HEK293 (cell line): ENCODE measurements around the gene TSC22D3.

Source experiments
- CTCF ChIA-PET: fragments of 350-600 bp; formaldehyde crosslinking; extraction: SDS; loops from one replicate; lab custom pipeline; 2021; ENCODE audit warnings: antibody characterized with exemption; lab: Yijun Ruan, JAX
- POLR2A ChIA-PET: fragments of 300-600 bp; formaldehyde crosslinking; extraction: SDS; loops from one replicate; lab custom pipeline; 2020; ENCODE audit warnings: antibody characterized with exemption, inconsistent platforms; lab: Yijun Ruan, JAX
- H3K27ac ChIP-seq: fragments of 200-500 bp; sonication (Bioruptor generic); 2 replicates; pipeline ENCODE4 v1.5.1; 2014; ENCODE audit warnings: low read depth, low read length, control low read depth, inconsistent platforms; ENCODE audit errors: extremely low read depth
- H3K36me3 ChIP-seq, 2 experiments: fragments of 200-500 bp in 1 of 2; sonication (Bioruptor generic) in 1 of 2; 1 replicate in 1 of 2; 2 replicates in 1 of 2; pipeline ENCODE4 v1.5.1; 2014 to 2017; ENCODE audit warnings: inconsistent platforms in 2 of 2, low read length in 2 of 2; ENCODE audit not compliant: control insufficient read depth in 2 of 2, insufficient read depth in 1 of 2
- H3K4me1 ChIP-seq: fragments of 200-500 bp; sonication (Bioruptor generic); 2 replicates; pipeline ENCODE4 v1.5.1; 2014; ENCODE audit warnings: mild to moderate bottlenecking, low read length, inconsistent platforms; ENCODE audit not compliant: control insufficient read depth, insufficient read depth
- H3K4me3 ChIP-seq: 2 replicates; pipeline ENCODE4 v1.5.1; 2011; ENCODE audit warnings: low read depth, mild to moderate bottlenecking, control low read depth, low read length, moderate library complexity
- H3K9me3 ChIP-seq: fragments of 200-500 bp; sonication (Bioruptor generic); 2 replicates; pipeline ENCODE4 v1.5.1; 2014; ENCODE audit warnings: low read depth, low read length, inconsistent platforms; ENCODE audit not compliant: control insufficient read depth, insufficient read depth
- EGR2 ChIP-seq: fragments of 450-650 bp; formaldehyde crosslinking; IDR thresholded peaks from 2 replicates; pipeline ENCODE4 v1.5.1; 2016; ENCODE audit warnings: low read depth, missing biosample characterization, missing genetic modification characterization
- HOXC10 ChIP-seq: sonication (generic); formaldehyde crosslinking; IDR thresholded peaks from 2 replicates; pipeline ENCODE4 v1.8.1; 2023; ENCODE audit warnings: mild to moderate bottlenecking, missing genetic modification reagents
- IKZF3 ChIP-seq: fragments of 450-650 bp; IDR thresholded peaks from 2 replicates; pipeline ENCODE4 v1.5.0; 2018; ENCODE audit warnings: missing biosample characterization, mild to moderate bottlenecking, missing genetic modification characterization, moderate library complexity
- KLF16 ChIP-seq: fragments of 450-650 bp; formaldehyde crosslinking; IDR thresholded peaks from 2 replicates; pipeline ENCODE4 v1.5.1; 2017; ENCODE audit warnings: missing biosample characterization, missing genetic modification characterization
- PRDM4 ChIP-seq: fragments of 450-650 bp; formaldehyde crosslinking; IDR thresholded peaks from 2 replicates; pipeline ENCODE4 v1.5.1; 2017; ENCODE audit warnings: missing biosample characterization, missing genetic modification characterization
- SP2 ChIP-seq: fragments of 450-650 bp; formaldehyde crosslinking; IDR thresholded peaks from 2 replicates; pipeline ENCODE4 v1.5.1; 2016; ENCODE audit warnings: missing biosample characterization, missing genetic modification characterization
- WT1 ChIP-seq: fragments of 450-650 bp; formaldehyde crosslinking; IDR thresholded peaks from 2 replicates; pipeline ENCODE4 v1.5.1; 2016; ENCODE audit warnings: missing biosample characterization, missing genetic modification characterization
- ZBTB20 ChIP-seq: fragments of 450-650 bp; formaldehyde crosslinking; IDR thresholded peaks from 2 replicates; pipeline ENCODE4 v1.5.1; 2016; ENCODE audit warnings: missing biosample characterization, missing genetic modification characterization
- ZFHX2 ChIP-seq: fragments of 450-650 bp; formaldehyde crosslinking; conservative IDR thresholded peaks from 2 replicates; pipeline ENCODE4 v1.5.1; 2016; ENCODE audit warnings: missing biosample characterization, missing genetic modification characterization
- ZIC2 ChIP-seq: fragments of 450-650 bp; formaldehyde crosslinking; IDR thresholded peaks from 2 replicates; pipeline ENCODE4 v1.5.1; 2016; ENCODE audit warnings: missing biosample characterization, missing genetic modification characterization
- ZNF184 ChIP-seq: fragments of 450-650 bp; IDR thresholded peaks from 2 replicates; pipeline ENCODE4 v1.5.1; 2018; ENCODE audit warnings: missing biosample characterization, mild to moderate bottlenecking, missing genetic modification characterization
- ZNF37A ChIP-seq: fragments of 450-650 bp; IDR thresholded peaks from 2 replicates; pipeline ENCODE4 v1.5.1; 2018; ENCODE audit warnings: missing biosample characterization, missing genetic modification characterization
- ZNF398 ChIP-seq: fragments of 450-650 bp; formaldehyde crosslinking; IDR thresholded peaks from 2 replicates; pipeline ENCODE4 v1.5.1; 2017; ENCODE audit warnings: missing biosample characterization, missing genetic modification characterization
- ZNF596 ChIP-seq: fragments of 450-650 bp; IDR thresholded peaks from 2 replicates; pipeline ENCODE4 v1.5.0; 2018; ENCODE audit warnings: missing biosample characterization, mild to moderate bottlenecking, missing genetic modification characterization, moderate library complexity
- ZNF707 ChIP-seq: fragments of 450-650 bp; formaldehyde crosslinking; IDR thresholded peaks from 2 replicates; pipeline ENCODE4 v1.5.1; 2016; ENCODE audit warnings: missing biosample characterization, missing genetic modification characterization
- ZNF768 ChIP-seq: fragments of 450-650 bp; formaldehyde crosslinking; IDR thresholded peaks from 2 replicates; pipeline ENCODE4 v1.5.1; 2018; ENCODE audit warnings: missing biosample characterization, mild to moderate bottlenecking, missing genetic modification characterization
- ZNF785 ChIP-seq: fragments of 450-650 bp; formaldehyde crosslinking; IDR thresholded peaks from 2 replicates; pipeline ENCODE4 v1.5.1; 2016; ENCODE audit warnings: missing biosample characterization, missing genetic modification characterization
- ZNF843 ChIP-seq: fragments of 450-650 bp; formaldehyde crosslinking; IDR thresholded peaks from 2 replicates; pipeline ENCODE4 v1.5.1; 2016; ENCODE audit warnings: missing biosample characterization, missing genetic modification characterization
- TF ChIP-seq, protein P1 (sequence below): fragments of 450-650 bp; formaldehyde crosslinking; IDR thresholded peaks from 2 replicates; pipeline ENCODE4 v1.5.1; 2016; ENCODE audit warnings: missing biosample characterization, missing genetic modification characterization
- TF ChIP-seq, protein P2 (sequence below): fragments of 450-650 bp; formaldehyde crosslinking; IDR thresholded peaks from 2 replicates; pipeline ENCODE4 v1.5.1; 2016; ENCODE audit warnings: missing biosample characterization, missing genetic modification characterization
- TF ChIP-seq, protein P3 (sequence below): fragments of 450-650 bp; formaldehyde crosslinking; IDR thresholded peaks from 2 replicates; pipeline ENCODE4 v1.5.1; 2016; ENCODE audit warnings: missing biosample characterization, missing genetic modification characterization
- TF ChIP-seq, protein P4 (sequence below): fragments of 450-650 bp; formaldehyde crosslinking; IDR thresholded peaks from 2 replicates; pipeline ENCODE4 v1.5.1; 2016; ENCODE audit warnings: missing biosample characterization, missing genetic modification characterization

The TSC22D3 gene

GRCh38 chrX:107674480-107675364 is 100.9 kb downstream of the TSC22D3 start (continued):
- TF ChIP-seq, protein P1, sequence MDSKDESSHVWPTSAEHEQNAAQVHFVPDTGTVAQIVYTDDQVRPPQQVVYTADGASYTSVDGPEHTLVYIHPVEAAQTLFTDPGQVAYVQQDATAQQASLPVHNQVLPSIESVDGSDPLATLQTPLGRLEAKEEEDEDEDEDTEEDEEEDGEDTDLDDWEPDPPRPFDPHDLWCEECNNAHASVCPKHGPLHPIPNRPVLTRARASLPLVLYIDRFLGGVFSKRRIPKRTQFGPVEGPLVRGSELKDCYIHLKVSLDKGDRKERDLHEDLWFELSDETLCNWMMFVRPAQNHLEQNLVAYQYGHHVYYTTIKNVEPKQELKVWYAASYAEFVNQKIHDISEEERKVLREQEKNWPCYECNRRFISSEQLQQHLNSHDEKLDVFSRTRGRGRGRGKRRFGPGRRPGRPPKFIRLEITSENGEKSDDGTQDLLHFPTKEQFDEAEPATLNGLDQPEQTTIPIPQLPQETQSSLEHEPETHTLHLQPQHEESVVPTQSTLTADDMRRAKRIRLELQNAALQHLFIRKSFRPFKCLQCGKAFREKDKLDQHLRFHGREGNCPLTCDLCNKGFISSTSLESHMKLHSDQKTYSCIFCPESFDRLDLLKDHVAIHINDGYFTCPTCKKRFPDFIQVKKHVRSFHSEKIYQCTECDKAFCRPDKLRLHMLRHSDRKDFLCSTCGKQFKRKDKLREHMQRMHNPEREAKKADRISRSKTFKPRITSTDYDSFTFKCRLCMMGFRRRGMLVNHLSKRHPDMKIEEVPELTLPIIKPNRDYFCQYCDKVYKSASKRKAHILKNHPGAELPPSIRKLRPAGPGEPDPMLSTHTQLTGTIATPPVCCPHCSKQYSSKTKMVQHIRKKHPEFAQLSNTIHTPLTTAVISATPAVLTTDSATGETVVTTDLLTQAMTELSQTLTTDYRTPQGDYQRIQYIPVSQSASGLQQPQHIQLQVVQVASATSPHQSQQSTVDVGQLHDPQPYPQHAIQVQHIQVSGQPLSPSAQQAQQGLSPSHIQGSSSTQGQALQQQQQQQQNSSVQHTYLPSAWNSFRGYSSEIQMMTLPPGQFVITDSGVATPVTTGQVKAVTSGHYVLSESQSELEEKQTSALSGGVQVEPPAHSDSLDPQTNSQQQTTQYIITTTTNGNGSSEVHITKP (tag by site-specific recombination) = peak; percentile 58; the same call in 1 of the 2 replicates
- TF ChIP-seq PRDM4 (peak; percentile 89), ZNF596 (tag by site-specific recombination) (no peak), ZNF768 (tag by site-specific recombination) (peak; percentile 95; the same call in 1 of the 2 replicates), EGR2 (tag by site-specific recombination) (no peak), IKZF3 (peak; percentile 50; the same call in 1 of the 2 replicates), KLF16 (no peak), WT1 (tag by site-specific recombination) (peak; percentile 94)

DNA sequence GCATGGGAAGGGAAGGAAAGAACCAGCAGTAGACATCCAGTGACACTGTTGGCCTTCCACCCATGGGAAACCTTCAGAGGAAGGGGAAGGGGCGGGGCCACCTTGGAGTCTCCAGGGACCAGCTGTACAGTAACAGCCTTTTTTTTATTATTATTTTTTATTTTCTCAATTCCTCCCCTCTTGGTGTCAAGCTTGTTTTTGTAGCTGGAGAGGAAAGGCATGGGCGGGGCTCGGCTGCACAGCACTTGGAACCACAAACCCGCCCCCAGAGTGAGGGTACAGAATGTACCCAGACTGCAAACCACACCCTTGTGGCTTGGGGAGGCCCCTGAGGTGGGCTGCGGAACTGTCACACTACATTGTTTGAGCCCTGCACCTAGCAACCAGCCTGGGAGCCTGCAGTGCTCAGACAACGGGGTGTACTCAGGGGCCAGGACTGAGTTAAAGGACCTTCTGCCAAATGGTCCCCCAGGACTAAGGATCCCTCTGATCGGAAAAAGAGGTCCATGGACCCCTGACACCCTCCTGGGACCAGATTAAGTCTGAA is 101.6 kb downstream of the TSC22D3 start:
- Histone ChIP-seq H3K9me3 (no peaks in the 10 kb centered on the region), H3K4me3 (no peak overlapping the region), H3K27ac (peak overlapping the region; percentile 32), H3K36me3 (no peaks in the 10 kb centered on the region), H3K4me1 (peaks cover 21% of the 10 kb centered on the region)
- ChIA-PET POLR2A (interaction anchor here (1.5 to 4.9 kb wide), 2 partner anchors 42 to 57 kb away, joined by 5 to 31 read pairs; no protein-coding TSS in a partner anchor), CTCF (interaction anchor here (0.6 to 8.5 kb wide), 14 partner anchors 9 to 136 kb away, joined by 3 to 161 read pairs (median 7); partner anchors contain the start of genes NCBP2L and TSC22D3)
- TF ChIP-seq ZFHX2 (no peak; the same call in 1 of the 2 replicates), SP2 (peak; percentile 13), ZNF184 (tag by site-specific recombination) (no peak), EGR2 (tag by site-specific recombination) (peak; percentile 45; the same call in 1 of the 2 replicates), ZNF707 (tag by site-specific recombination) (no peak), ZNF843 (tag by site-specific recombination) (no peak), ZBTB20 (tag by site-specific recombination) (peak; percentile 23; the same call in 1 of the 2 replicates), ZIC2 (tag by site-specific recombination) (peak; percentile 20), ZNF785 (tag by site-specific recombination) (no peak), HOXC10 (CRISPR knock-in tag) (no peak), ZNF37A (no peak), ZNF398 (tag by site-specific recombination) (peak; percentile 62)
- TF ChIP-seq, protein P2, sequence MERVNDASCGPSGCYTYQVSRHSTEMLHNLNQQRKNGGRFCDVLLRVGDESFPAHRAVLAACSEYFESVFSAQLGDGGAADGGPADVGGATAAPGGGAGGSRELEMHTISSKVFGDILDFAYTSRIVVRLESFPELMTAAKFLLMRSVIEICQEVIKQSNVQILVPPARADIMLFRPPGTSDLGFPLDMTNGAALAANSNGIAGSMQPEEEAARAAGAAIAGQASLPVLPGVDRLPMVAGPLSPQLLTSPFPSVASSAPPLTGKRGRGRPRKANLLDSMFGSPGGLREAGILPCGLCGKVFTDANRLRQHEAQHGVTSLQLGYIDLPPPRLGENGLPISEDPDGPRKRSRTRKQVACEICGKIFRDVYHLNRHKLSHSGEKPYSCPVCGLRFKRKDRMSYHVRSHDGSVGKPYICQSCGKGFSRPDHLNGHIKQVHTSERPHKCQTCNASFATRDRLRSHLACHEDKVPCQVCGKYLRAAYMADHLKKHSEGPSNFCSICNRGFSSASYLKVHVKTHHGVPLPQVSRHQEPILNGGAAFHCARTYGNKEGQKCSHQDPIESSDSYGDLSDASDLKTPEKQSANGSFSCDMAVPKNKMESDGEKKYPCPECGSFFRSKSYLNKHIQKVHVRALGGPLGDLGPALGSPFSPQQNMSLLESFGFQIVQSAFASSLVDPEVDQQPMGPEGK (tag by site-specific recombination) = peak; percentile 23; the same call in 1 of the 2 replicates
- TF ChIP-seq, protein P3, sequence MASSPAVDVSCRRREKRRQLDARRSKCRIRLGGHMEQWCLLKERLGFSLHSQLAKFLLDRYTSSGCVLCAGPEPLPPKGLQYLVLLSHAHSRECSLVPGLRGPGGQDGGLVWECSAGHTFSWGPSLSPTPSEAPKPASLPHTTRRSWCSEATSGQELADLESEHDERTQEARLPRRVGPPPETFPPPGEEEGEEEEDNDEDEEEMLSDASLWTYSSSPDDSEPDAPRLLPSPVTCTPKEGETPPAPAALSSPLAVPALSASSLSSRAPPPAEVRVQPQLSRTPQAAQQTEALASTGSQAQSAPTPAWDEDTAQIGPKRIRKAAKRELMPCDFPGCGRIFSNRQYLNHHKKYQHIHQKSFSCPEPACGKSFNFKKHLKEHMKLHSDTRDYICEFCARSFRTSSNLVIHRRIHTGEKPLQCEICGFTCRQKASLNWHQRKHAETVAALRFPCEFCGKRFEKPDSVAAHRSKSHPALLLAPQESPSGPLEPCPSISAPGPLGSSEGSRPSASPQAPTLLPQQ (tag by site-specific recombination) = no peak
- TF ChIP-seq, protein P4, sequence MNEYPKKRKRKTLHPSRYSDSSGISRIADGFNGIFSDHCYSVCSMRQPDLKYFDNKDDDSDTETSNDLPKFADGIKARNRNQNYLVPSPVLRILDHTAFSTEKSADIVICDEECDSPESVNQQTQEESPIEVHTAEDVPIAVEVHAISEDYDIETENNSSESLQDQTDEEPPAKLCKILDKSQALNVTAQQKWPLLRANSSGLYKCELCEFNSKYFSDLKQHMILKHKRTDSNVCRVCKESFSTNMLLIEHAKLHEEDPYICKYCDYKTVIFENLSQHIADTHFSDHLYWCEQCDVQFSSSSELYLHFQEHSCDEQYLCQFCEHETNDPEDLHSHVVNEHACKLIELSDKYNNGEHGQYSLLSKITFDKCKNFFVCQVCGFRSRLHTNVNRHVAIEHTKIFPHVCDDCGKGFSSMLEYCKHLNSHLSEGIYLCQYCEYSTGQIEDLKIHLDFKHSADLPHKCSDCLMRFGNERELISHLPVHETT (tag by site-specific recombination) = no peak
